Endothelial cell of umbilical vein (primary cell): ENCODE data around the gene IFNGR1. TPM values are rescaled to one million over a fixed set of nuclear protein-coding genes. Genes with fewer than 3 reads are reported as not detected.

Experiments
- BruUV-seq: library from RNA; stranded (reverse); fragments of 400-500 nt; replicated peaks from 2 replicates; lab custom pipeline; 2021; lab: Mats Ljungman, UMichigan
- CTCF ChIA-PET: fragments of 300-600, 350-600 bp; sonication (Branson Sonifier 250); formaldehyde crosslinking; loops from one replicate; lab custom pipeline; 2021; ENCODE audit warnings: antibody characterized with exemption, inconsistent platforms; lab: Charles Lee
- POLR2A ChIA-PET: fragments of 300-600, 350-600 bp; sonication (Branson Sonifier 250); formaldehyde crosslinking; loops from one replicate; lab custom pipeline; 2021; ENCODE audit warnings: antibody characterized with exemption, inconsistent platforms; lab: Charles Lee
- DNase-seq: peaks from one replicate; pipeline ENCODE4 v3.0.0-alpha.2; 2011; ENCODE audit warnings: low read depth, low spot score
- FAIRE-seq: peaks from 2 replicates; lab custom pipeline; 2011; peaks lifted over from hg19 to GRCh38; lab: Jason Lieb, UNC
- H2AFZ ChIP-seq: 2 replicates; pipeline ENCODE4 v1.6.0; 2012; ENCODE audit warnings: low read depth, low read length, control low read depth, inconsistent platforms
- H3K27ac ChIP-seq: 2 replicates; pipeline ENCODE4 v1.5.1; 2011; ENCODE audit warnings: low read depth, mild to moderate bottlenecking, control low read depth, low read length, moderate library complexity; ENCODE audit not compliant: insufficient read depth
- H3K27me3 ChIP-seq, 2 experiments: 2 replicates each; pipeline versions ENCODE4 v1.6.0 to v1.6.1; 2011; ENCODE audit warnings: low read length in 2 of 2, mixed read lengths in 1 of 2; ENCODE audit not compliant: control insufficient read depth in 2 of 2, insufficient read depth in 2 of 2
- H3K36me3 ChIP-seq, 2 experiments: 2 replicates in 1 of 2; 3 replicates in 1 of 2; pipeline ENCODE4 v1.5.1; 2011; ENCODE audit warnings: low read length in 2 of 2, mild to moderate bottlenecking in 1 of 2, moderate library complexity in 1 of 2; ENCODE audit not compliant: control insufficient read depth in 2 of 2, insufficient read depth in 2 of 2; ENCODE audit errors: extremely low read depth in 1 of 2
- H3K4me1 ChIP-seq: 3 replicates; pipeline ENCODE4 v1.5.1; 2011; ENCODE audit warnings: mild to moderate bottlenecking, low read length; ENCODE audit not compliant: control insufficient read depth, insufficient read depth; ENCODE audit errors: extremely low read depth
- H3K4me2 ChIP-seq: 2 replicates; pipeline ENCODE4 v1.6.1; 2011; ENCODE audit warnings: low read length, control low read depth, mixed read lengths; ENCODE audit not compliant: insufficient read depth
- H3K4me3 ChIP-seq, 3 experiments: fragments of 200-600 bp in 1 of 3; sonication (generic), shearing (Covaris generic) in 1 of 3; replicated peaks in 1 of 3; 2 replicates each; pipeline ENCODE4 v1.5.1; 2011 to 2016; ENCODE audit warnings: control low read depth in 3 of 3, low read length in 3 of 3, mild to moderate bottlenecking in 2 of 3, inconsistent platforms in 1 of 3, low read depth in 1 of 3, moderate library complexity in 1 of 3; ENCODE audit not compliant: insufficient read depth in 1 of 3
- H3K79me2 ChIP-seq: 2 replicates; pipeline ENCODE4 v1.6.0; 2012; ENCODE audit warnings: low read length, inconsistent platforms; ENCODE audit not compliant: control insufficient read depth, insufficient read depth
- H3K9ac ChIP-seq: replicated peaks from 2 replicates; pipeline ENCODE3; 2011; ENCODE audit warnings: low read length, control low read depth; ENCODE audit not compliant: insufficient read depth; ENCODE audit errors: extremely low read depth
- H3K9me1 ChIP-seq: replicated peaks from 3 replicates; pipeline ENCODE4 v1.6.0; 2011; ENCODE audit warnings: mild to moderate bottlenecking, low read length; ENCODE audit not compliant: control insufficient read depth, insufficient read depth; ENCODE audit errors: extremely low read depth
- H3K9me3 ChIP-seq: replicated peaks from 2 replicates; pipeline ENCODE4 v1.5.1; 2012; ENCODE audit warnings: low read length, inconsistent platforms; ENCODE audit not compliant: control insufficient read depth, insufficient read depth
- H4K20me1 ChIP-seq: replicated peaks from 2 replicates; pipeline ENCODE3; 2011; ENCODE audit warnings: mild to moderate bottlenecking, low read length; ENCODE audit not compliant: control insufficient read depth, insufficient read depth; ENCODE audit errors: extremely low read depth
- CTCF ChIP-seq, 2 donors: IDR thresholded peaks; 1 replicate in 1 of 2; 2 replicates in 1 of 2; pipeline ENCODE4 v1.5.1; 2011; ENCODE audit warnings: low read length in 2 of 2, mild to moderate bottlenecking in 2 of 2, moderate library complexity in 2 of 2, control low read depth in 1 of 2, inconsistent platforms in 1 of 2, low read depth in 1 of 2; ENCODE audit not compliant: insufficient read depth in 1 of 2; ENCODE audit errors: extremely low read depth in 1 of 2
- EZH2 ChIP-seq: IDR thresholded peaks from 2 replicates; pipeline ENCODE4 v1.6.1; 2012; ENCODE audit warnings: borderline replicate concordance, low read depth, mild to moderate bottlenecking, moderate library complexity, low read length, inconsistent platforms; ENCODE audit not compliant: severe bottlenecking
- FOS ChIP-seq: IDR thresholded peaks from 2 replicates; pipeline ENCODE4 v1.6.1; 2011; ENCODE audit warnings: mild to moderate bottlenecking, low read length, moderate library complexity, borderline replicate concordance; ENCODE audit not compliant: insufficient read depth
- GATA2 ChIP-seq: IDR thresholded peaks from 2 replicates; pipeline ENCODE4 v1.7.0; 2011; ENCODE audit warnings: low read depth, mild to moderate bottlenecking, moderate library complexity, mixed read lengths, low read length; ENCODE audit not compliant: insufficient read length, insufficient read depth
- JUN ChIP-seq: IDR thresholded peaks from 2 replicates; pipeline ENCODE4 v1.6.1; 2011; ENCODE audit warnings: borderline replicate concordance, low read depth; ENCODE audit not compliant: insufficient read length, insufficient read depth
- MYC ChIP-seq: IDR thresholded peaks from one replicate; pipeline ENCODE4 v1.6.1; 2011; ENCODE audit warnings: mild to moderate bottlenecking, low read depth, low read length
- POLR2A ChIP-seq: IDR thresholded peaks from 2 replicates; pipeline ENCODE4 v1.6.1; 2012; ENCODE audit warnings: low read depth, mild to moderate bottlenecking, control low read depth, low read length
- POLR2AphosphoS5 ChIP-seq: IDR thresholded peaks from 2 replicates; pipeline ENCODE4 v1.6.1; 2012; ENCODE audit warnings: low read depth, mild to moderate bottlenecking, control low read depth, low read length, moderate library complexity; ENCODE audit not compliant: insufficient read depth
- dilution Hi-C: fragments of 300-500 bp; cut with MboI; formaldehyde crosslinking; loops from one replicate; pipeline ENCODE4 v1.15.0; 2019; ENCODE audit warnings: low sequenced_read_pairs; ENCODE audit not compliant: extremely low pct_ligation_motif_present
- intact Hi-C: fragments of 100-400 bp; cut with micrococcal nuclease; formaldehyde crosslinking; loops from one replicate; pipeline ENCODE4 v1.10.0; 2022
- polyA plus RNA-seq, 4 experiments: library from polyadenylated mRNA; depleted of rRNA in 3 of 4; stranded (reverse) in 3 of 4; unstranded in 1 of 4; fragments of >200 nt; gene quantifications; 2 replicates each; pipeline versions ENCODE4 v1.2.1 to v1.2.3, GENCODE V29; 2011 to 2012; ENCODE audit warnings: missing spikeins in 1 of 4
- total RNA-seq: library from RNA; stranded (reverse); gene quantifications from 2 replicates; pipeline ENCODE4 v1.2.3, GENCODE V29; 2021
- TF ChIP-seq, protein P1 (sequence below): IDR thresholded peaks from 2 replicates; pipeline ENCODE4 v1.6.1; 2011; ENCODE audit not compliant: insufficient read depth, insufficient read length

Gene IFNGR1
- total and polyA plus RNA-seq, 2 donors (not counting 3 experiments of a cell fraction or from before 2014, with no cell fraction given): 19.1 to 31.2 TPM

DNA sequence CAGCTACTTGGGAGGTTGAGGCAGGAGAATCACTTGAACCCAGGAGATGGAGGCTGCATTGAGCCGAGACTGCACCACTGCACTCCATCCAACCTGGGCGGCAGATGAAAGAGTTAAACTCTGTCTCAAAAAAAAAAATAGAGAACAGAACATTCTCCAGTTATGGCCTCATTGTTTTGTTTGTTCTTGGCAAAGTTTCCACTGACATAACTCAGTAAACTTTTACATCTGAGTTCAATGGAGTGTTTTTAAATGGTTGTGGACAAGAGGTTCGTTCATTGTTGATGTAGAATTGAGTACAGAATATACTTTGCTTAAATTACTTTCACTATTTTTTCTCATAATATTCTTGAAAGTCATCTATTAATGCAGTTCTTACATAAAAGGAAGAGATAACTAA lies 42.2 kb upstream of the IFNGR1 start:
- no peak overlapping the region for H3K27ac ChIP-seq
- FAIRE-seq (peak; percentile 8), DNase-seq (peak; percentile 58)
- BruUV-seq: no TSS peak
- H3K4me2 ChIP-seq: no peak overlapping the region
- no peaks in the 10 kb centered on the region for H3K9me3 ChIP-seq
- dilution Hi-C loops: no loop called here
- intact Hi-C loops: no loop called here
- no peak overlapping the region for H2AFZ ChIP-seq
- H3K4me1 ChIP-seq: peaks cover 2% of the 10 kb centered on the region
- CTCF ChIA-PET: interaction anchor here (1.1 kb wide), 1 partner anchor 9 kb away, joined by 4 read pairs; no protein-coding TSS in a partner anchor
- POLR2A ChIA-PET: no interaction called here
- TF ChIP-seq POLR2A (no peak), GATA2 (no peak), EZH2 (no peak), POLR2AphosphoS5 (no peak), MYC (no peak), FOS (no peak), CTCF (IDR thresholded peaks at IDR 0.05; ENCODE audit: extremely low read depth in 1 of 2, insufficient read depth in 1 of 2, low read depth in 1 of 2, low read length in 2 of 2) (no peak), JUN (no peak)
- TF ChIP-seq, protein P1, sequence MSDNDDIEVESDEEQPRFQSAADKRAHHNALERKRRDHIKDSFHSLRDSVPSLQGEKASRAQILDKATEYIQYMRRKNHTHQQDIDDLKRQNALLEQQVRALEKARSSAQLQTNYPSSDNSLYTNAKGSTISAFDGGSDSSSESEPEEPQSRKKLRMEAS: no peak
- H3K9ac ChIP-seq: no peak overlapping the region
- H3K79me2 ChIP-seq: no peaks in the 10 kb centered on the region
- H3K9me1 ChIP-seq: no peaks in the 10 kb centered on the region
- H3K36me3 ChIP-seq: no peaks in the 10 kb centered on the region
- no peaks in the 10 kb centered on the region for H4K20me1 ChIP-seq
- H3K4me3 ChIP-seq: no peak overlapping the region
- H3K27me3 ChIP-seq: peaks cover 7 to 16% of the 10 kb centered on the region in 2 experiments
